C4-2B (cell line): ENCODE measurements around the gene REL.

Experiments used
- ZFX ChIP-seq: fragments of 450-650 bp; IDR thresholded peaks from 2 replicates; pipeline ENCODE4 v1.6.1; 2017
- TF ChIP-seq, protein P1 (sequence below): fragments of 450-650 bp; conservative IDR thresholded peaks from 2 replicates; pipeline ENCODE4 v1.5.1; 2017; ENCODE audit warnings: mild to moderate bottlenecking

DNA sequence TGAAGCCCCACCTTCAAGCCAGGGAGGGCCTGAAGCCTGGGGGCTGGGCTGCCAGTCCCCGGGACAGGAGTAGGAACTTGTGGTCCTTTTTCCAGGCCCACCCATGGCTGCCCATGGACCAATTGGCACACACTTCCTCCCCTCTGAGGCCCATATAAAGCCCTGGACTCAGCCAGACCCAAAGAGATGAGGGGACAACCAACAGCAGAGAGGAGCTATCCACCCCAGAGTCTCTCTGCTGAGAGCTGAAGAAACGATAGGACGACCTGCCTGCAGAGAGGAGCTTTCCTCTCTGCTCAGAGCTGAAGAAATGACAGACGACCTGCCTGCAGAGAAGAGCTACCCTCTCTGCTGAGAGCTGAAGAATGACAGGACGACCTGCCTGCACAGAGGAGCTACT, 92.3 kb downstream of the REL start:
- TF ChIP-seq, protein P1, sequence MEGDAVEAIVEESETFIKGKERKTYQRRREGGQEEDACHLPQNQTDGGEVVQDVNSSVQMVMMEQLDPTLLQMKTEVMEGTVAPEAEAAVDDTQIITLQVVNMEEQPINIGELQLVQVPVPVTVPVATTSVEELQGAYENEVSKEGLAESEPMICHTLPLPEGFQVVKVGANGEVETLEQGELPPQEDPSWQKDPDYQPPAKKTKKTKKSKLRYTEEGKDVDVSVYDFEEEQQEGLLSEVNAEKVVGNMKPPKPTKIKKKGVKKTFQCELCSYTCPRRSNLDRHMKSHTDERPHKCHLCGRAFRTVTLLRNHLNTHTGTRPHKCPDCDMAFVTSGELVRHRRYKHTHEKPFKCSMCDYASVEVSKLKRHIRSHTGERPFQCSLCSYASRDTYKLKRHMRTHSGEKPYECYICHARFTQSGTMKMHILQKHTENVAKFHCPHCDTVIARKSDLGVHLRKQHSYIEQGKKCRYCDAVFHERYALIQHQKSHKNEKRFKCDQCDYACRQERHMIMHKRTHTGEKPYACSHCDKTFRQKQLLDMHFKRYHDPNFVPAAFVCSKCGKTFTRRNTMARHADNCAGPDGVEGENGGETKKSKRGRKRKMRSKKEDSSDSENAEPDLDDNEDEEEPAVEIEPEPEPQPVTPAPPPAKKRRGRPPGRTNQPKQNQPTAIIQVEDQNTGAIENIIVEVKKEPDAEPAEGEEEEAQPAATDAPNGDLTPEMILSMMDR = no peak
- TF ChIP-seq ZFX = no peak
